HG02610 (cell line): ENCODE data around the gene CHD9.
A peak's percentile ranks its signal among the peaks of the same experiment; 100 is the strongest.
"Not testable (repeated sequence)": the region's sequence is repeated elsewhere in the genome, so short reads cannot be mapped to it uniquely, and the experiment has no call there.

Source experiments
- ATAC-seq: cut with Tn5 transposase; IDR thresholded peaks from one replicate; pipeline ENCODE4 v1.9.1; 2021; ENCODE audit warnings: mild to moderate bottlenecking, moderate library complexity; ENCODE audit not compliant: unreplicated experiment

Gene CHD9

DNA sequence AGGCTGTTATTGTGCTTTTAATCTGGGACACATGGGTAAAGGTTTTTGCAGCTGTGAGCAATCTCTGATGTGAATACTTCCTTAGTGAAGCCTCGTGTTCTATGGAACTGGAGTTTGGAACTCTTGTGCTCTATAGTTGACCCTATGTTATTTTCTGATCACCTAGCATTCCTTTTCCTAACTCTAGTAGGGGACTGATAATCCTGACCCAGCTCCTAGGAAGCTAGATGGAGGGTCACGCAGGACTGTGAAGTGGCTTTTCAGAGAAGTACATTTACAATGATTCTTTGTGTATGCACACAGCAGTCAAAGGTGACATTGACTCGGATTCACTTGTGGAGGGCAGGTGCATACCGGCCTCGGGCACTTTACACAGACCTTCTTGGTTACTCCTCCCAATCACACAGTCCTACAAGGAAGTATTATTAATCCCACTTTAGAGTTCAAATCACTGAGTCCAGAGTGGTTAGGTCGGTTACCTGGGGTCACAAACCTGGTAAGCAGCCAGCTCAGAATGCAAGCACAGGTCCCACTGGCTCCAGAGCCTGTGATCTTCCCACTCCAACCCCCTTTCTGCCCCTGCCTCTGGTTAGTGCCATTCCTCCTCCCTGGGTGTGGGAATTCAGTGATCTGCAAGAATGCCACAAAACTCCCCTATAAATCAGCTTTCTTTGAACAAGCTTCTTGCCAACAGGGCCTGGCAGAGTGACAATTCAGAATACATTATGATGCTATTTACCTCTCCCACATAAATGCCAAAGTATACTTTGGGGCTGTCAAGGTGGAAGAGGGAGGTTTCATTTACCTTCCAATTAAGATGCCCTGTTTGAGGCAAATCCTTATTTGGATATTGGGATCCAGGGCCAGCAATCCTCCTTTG is 9.2 kb upstream of the CHD9 start:
- no peak for ATAC-seq

DNA sequence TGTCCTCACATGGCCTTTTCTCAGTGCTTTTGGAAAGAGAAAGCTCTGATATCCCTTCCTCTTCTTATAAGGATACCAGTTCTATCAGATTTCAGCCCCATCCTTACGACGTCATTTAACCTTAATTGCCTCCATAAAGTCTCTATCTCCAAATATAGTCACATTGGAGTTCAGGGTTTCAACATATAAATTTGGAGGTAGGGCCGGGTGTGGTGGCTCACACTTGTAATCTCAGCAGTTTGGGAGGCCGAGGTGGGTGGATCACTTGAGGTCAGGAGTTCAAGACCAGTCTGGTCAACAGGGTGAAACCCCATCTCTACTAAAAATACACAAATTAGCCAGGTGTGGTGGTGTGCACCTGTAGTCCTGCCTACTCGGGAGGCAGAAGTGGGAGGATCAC is 7.3 kb upstream of the CHD9 start:
- ATAC-seq, result not testable (repeated sequence)

DNA sequence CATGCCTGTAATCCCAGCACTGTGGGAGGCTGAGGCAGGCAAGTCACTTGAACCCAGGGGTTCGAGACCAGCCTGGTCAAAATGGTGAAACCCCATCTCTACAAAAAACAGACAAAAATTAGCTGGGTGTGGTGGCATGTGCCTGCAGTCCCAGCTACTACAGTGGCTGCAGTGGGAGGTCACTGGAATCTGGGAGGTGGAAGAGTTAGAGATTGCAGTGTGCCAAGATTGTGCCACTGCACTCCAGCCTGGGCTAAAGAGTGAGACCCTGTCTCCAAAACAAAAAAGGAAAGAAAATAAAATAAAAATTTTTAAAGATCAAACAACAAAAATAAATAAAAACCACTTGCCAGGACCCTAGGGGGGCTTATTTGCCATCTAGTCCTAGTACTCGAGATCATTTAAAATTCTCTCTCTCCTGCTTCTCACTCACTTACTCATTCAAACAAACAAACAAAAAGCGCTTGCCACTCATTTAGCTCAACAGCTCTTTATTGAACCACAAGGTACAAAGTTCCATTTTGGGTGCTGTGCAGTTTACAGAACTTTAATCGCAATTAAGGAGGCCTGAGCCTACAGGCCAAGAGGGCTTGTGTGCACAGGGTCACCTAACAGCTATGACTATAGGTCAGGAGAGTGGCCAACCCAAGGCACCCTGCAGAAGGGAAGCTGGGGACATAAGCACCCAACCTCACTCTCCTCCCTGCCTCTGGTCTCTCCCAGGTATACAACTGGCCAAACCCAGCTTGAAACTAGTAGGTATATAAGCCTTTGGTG is 6.5 kb upstream of the CHD9 start:
- no peak for ATAC-seq

DNA sequence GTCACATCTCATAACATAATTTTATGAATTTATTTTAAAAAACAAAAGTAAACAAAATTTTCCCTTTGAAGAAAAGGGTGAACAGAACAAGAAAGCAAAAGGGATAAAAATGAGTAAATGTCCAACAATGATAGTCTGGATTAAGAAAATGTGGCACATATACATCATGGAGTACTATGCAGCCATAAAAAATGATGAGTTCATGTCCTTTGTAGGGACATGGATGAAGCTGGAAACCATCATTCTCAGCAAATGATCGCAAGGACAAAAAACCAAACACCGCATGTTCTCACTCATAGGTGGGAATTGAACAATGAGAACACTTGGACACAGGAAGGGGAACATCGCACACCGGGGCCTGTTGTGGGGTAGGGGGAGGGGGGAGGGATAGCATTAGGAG is 3.5 kb upstream of the CHD9 start:
- ATAC-seq, result not testable (repeated sequence)

- peak; percentile 44 for ATAC-seq
These were observed 2.0 kb upstream of the CHD9 start, which contains the start of gene CHD9NB for GRCh38 chr16:53052519-53053501. Gene CHD9NB (minus strand): TSS chr16:53052897. CDS start chr16:53044158, 8,739 bp downstream.

GRCh38 chr16:53053967-53054669 is 673 bp upstream of the CHD9 start:
- peak; percentile 38 for ATAC-seq

GRCh38 chr16:53055541-53056391 is 975 bp downstream of the CHD9 start:
- no peak for ATAC-seq

DNA sequence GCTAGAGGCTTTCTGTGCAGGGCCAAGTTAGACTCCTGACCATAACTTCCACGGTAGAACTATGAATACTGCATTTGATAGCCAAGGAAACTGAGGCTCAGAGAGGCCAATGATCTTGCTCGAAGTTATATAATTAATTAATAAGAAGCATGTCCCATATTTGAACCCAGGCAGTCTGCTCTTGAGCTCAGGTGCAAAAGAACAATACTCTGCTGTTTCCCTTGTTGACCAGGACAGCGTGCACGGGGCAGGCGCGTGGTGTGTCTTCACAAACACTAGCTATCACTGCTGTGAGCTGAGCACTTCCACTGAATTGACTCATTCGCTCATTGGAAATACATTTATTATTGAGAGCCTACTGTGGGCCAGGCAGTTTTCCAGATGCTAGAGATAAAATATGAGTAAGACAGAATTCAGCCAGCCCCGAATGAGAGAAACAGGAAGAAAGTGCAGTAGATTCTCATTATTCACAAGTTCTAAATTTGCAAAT is 1.6 kb downstream of the CHD9 start:
- ATAC-seq, result no peak

GRCh38 chr16:53057658-53058057 is 2.9 kb downstream of the CHD9 start:
- no peak for ATAC-seq

- ATAC-seq, result no peak
These were observed 3.6 kb downstream of the CHD9 start for GRCh38 chr16:53058441-53058840.

GRCh38 chr16:53058882-53059281 is 4.1 kb downstream of the CHD9 start:
- no peak for ATAC-seq

GRCh38 chr16:53059672-53060071 is 4.9 kb downstream of the CHD9 start:
- no peak for ATAC-seq

DNA sequence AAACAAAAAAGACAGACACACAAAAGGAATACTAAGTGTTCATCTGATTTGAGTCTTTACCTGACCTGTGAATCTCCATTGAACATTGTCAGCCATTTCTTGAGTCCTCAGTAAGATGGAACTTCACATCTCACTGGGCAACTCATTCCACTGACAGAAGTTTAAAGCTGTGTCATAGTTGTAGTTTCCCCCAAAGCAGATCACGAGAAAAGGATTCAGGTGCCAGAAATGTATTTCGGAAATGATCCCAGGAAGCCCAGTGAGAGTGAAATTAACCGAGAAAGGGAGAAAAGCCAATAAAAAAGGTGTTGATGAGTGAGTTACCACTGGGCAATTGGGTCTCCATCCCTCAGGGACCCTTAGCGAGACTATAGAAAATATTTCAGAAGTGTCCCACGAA is 6.5 kb downstream of the CHD9 start:
- ATAC-seq, result peak; percentile 24

DNA sequence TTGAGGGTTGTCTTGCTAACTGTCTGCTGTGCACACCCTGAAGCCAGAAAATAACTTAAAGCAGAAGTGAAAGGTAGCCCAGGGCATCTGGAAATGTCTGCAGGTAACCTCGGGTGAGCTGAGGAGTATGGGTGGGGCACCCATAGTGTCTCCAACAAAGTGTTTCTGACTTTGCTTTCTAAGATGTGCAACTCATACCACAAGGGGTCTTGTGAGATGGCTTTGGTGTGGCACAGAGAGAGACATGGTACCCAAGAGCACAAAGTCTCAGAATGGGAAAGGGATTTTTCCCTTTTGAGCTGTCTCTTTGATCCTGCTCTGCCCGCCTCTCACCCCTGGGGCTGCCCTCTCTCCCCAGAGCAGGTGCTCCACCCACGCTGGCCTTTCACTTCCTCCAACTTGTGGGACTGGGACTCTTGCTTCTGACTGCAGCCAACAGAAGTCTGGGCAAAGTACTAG is 6.9 kb downstream of the CHD9 start:
- peak; percentile 81 for ATAC-seq

- ATAC-seq, result no peak
These were observed 9.3 kb downstream of the CHD9 start for GRCh38 chr16:53064081-53064578.

- ATAC-seq, result no peak
These were observed 10.8 kb downstream of the CHD9 start for GRCh38 chr16:53065461-53066061.

GRCh38 chr16:53067675-53068074 is 12.9 kb downstream of the CHD9 start:
- no peak for ATAC-seq

- ATAC-seq, result peak; percentile 54
These were observed 13.6 kb downstream of the CHD9 start for GRCh38 chr16:53068423-53068833.
